ENCODE measurements around the gene PCBP3.
"Not testable (repeated sequence)": the region's sequence is repeated elsewhere in the genome, so short reads cannot be mapped to it uniquely, and the experiment has no call there.

PCBP3 gene

GRCh38 chr21:45844181-45844580 is 200.7 kb downstream of the PCBP3 start:
- no peak for DNase-seq (ENCODE audit: low read depth, low spot score)

- no peak for DNase-seq (ENCODE audit: low read depth, low spot score)
Observed at GRCh38 chr21:45845063-45845769, 201.7 kb downstream of the PCBP3 start.

GRCh38 chr21:45845770-45846090 is 202.2 kb downstream of the PCBP3 start:
- DNase-seq (ENCODE audit: low read depth, low spot score) = no peak

- DNase-seq (ENCODE audit: low read depth, low spot score) = no peak
Observed at GRCh38 chr21:45846373-45847160, 203.0 kb downstream of the PCBP3 start.

- DNase-seq (ENCODE audit: low read depth, low spot score) = no peak
Observed at GRCh38 chr21:45847870-45848269, 204.3 kb downstream of the PCBP3 start.

- DNase-seq (ENCODE audit: low read depth, low spot score) = no peak
Observed at GRCh38 chr21:45848331-45848730, 204.8 kb downstream of the PCBP3 start.

- no peak for DNase-seq (ENCODE audit: low read depth, low spot score)
Observed at GRCh38 chr21:45848805-45849204, 205.3 kb downstream of the PCBP3 start.

GRCh38 chr21:45849651-45850050 is 206.1 kb downstream of the PCBP3 start:
- no peak for DNase-seq (ENCODE audit: low read depth, low spot score)

GRCh38 chr21:45850181-45850580 is 206.7 kb downstream of the PCBP3 start:
- DNase-seq (ENCODE audit: low read depth, low spot score) = no peak

GRCh38 chr21:45852386-45852785 is 208.9 kb downstream of the PCBP3 start:
- DNase-seq (ENCODE audit: low read depth, low spot score) = not testable (repeated sequence)

GRCh38 chr21:45852886-45853400 is 209.4 kb downstream of the PCBP3 start:
- no peak for DNase-seq (ENCODE audit: low read depth, low spot score)

- no peak for DNase-seq (ENCODE audit: low read depth, low spot score)
Observed at GRCh38 chr21:45853703-45854342, 210.3 kb downstream of the PCBP3 start.

GRCh38 chr21:45854690-45855247 is 211.2 kb downstream of the PCBP3 start:
- no peak for DNase-seq (ENCODE audit: low read depth, low spot score)

GRCh38 chr21:45855248-45855811 is 211.8 kb downstream of the PCBP3 start:
- no peak for DNase-seq (ENCODE audit: low read depth, low spot score)

- DNase-seq (ENCODE audit: low read depth, low spot score) = no peak
Observed at GRCh38 chr21:45856442-45856841, 212.9 kb downstream of the PCBP3 start.

- DNase-seq (ENCODE audit: low read depth, low spot score) = no peak
Observed at GRCh38 chr21:45856906-45857305, 213.4 kb downstream of the PCBP3 start.

GRCh38 chr21:45857761-45858160 is 214.2 kb downstream of the PCBP3 start:
- no peak for DNase-seq (ENCODE audit: low read depth, low spot score)

GRCh38 chr21:45858180-45858579 is 214.7 kb downstream of the PCBP3 start:
- no peak for DNase-seq (ENCODE audit: low read depth, low spot score)

GRCh38 chr21:45859041-45859761 is 215.7 kb downstream of the PCBP3 start:
- no peak for DNase-seq (ENCODE audit: low read depth, low spot score)

- DNase-seq (ENCODE audit: low read depth, low spot score) = no peak
Observed at GRCh38 chr21:45859762-45860357, 216.3 kb downstream of the PCBP3 start.
